ENCODE results near the gene LONRF2. TPM values are rescaled to one million over a fixed set of nuclear protein-coding genes. Genes with fewer than 3 reads are reported as not detected.

The LONRF2 gene
- total and polyA plus RNA-seq, 2 of the 13 experiments (the other 11 are each of a cell fraction or from before 2014, with no cell fraction given), result not detected

DNA sequence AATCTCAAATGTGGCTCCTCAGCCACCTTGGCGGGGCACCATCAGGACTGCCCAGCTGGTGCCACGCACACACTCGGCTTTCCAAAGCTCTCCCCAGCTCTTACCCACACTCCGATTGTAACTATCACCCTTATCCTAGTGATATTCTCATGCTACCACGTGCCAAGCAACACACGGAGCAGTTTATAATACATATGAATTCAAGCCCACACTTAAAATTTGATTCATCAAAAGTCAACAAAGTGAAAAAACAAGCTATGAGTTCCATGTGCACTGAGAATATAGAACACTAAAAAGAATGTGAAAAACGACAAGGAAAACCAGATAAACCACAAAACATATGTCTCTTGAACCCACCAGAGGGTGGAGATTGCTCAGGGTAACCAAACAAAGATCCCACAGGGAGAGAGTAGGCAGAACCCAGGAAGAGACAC is 31.6 kb downstream of the LONRF2 start:
- intact Hi-C loops (cut with micrococcal nuclease; ENCODE audit: unreplicated experiment), result no loop called here
- ChIA-PET CTCF (ENCODE audit: low intra/inter-chr PET ratio, low total read pairs) (no interaction called here), POLR2A (no interaction called here)
- H3K4me3 ChIP-seq (replicated peaks in 1 of 3; ENCODE audit: insufficient read depth in 1 of 3, low read depth in 2 of 3, low read length in 3 of 3), result no peak overlapping the region
- no peak for DNase-seq (ENCODE audit: low spot score)
- FAIRE-seq, result no peak
- H3K27ac ChIP-seq (ENCODE audit: extremely low read length, insufficient read depth, low read length), result no peak overlapping the region
- H3K9ac ChIP-seq (ENCODE audit: insufficient read depth, low read depth, low read length), result no peak overlapping the region
- H3K79me2 ChIP-seq (ENCODE audit: insufficient read depth, low read length), result no peaks in the 10 kb centered on the region
- no peaks in the 10 kb centered on the region for H4K20me1 ChIP-seq (ENCODE audit: insufficient read depth, low read length)
- 37% methylated on average over 7 of the region's 7 CpGs for WGBS (ENCODE audit: low lambda C conversion rate)
- peaks cover 10% of the 10 kb centered on the region for H3K4me1 ChIP-seq (ENCODE audit: insufficient read depth, low read length)
- no peak overlapping the region for H2AFZ ChIP-seq (ENCODE audit: low read length)
- H3K4me2 ChIP-seq (ENCODE audit: low read depth, low read length), result no peak overlapping the region
- in situ Hi-C loops (cut with HindIII; ENCODE audit: extremely low pct_ligation_motif_present, low pct_unique_long_range_greater_than_20kb), result no loop called here
- ATAC-seq, result no peak
- BruUV-seq (replicated peaks), result no TSS peak
- no peaks in the 10 kb centered on the region for H3K36me3 ChIP-seq (replicated peaks in 1 of 2; ENCODE audit: control insufficient read depth in 1 of 2, insufficient read depth in 2 of 2, low read length in 2 of 2)
- no peaks in the 10 kb centered on the region for H3K9me3 ChIP-seq (ENCODE audit: low read length)
- no peaks in the 10 kb centered on the region; a peak in 1 of 5 replicates for H3K27me3 ChIP-seq (ENCODE audit: control insufficient read depth in 1 of 2, insufficient read depth in 2 of 2, low read length in 2 of 2)
- TF ChIP-seq HES4 (CRISPR knock-in tag; IDR thresholded peaks at IDR 0.05; ENCODE audit: borderline replicate concordance) (no peak), ZNF382 (CRISPR knock-in tag; IDR thresholded peaks at IDR 0.05; ENCODE audit: borderline replicate concordance) (no peak), RARA (CRISPR knock-in tag; IDR thresholded peaks at IDR 0.05) (no peak), IKZF4 (CRISPR knock-in tag; IDR thresholded peaks at IDR 0.05; ENCODE audit: borderline replicate concordance, low read depth, not compliant biosample characterization) (no peak), NFE2 (CRISPR knock-in tag; IDR thresholded peaks at IDR 0.05) (no peak), NAIF1 (CRISPR knock-in tag; IDR thresholded peaks at IDR 0.05; ENCODE audit: borderline replicate concordance) (no peak), KLF9 (CRISPR knock-in tag; IDR thresholded peaks at IDR 0.05; ENCODE audit: low read depth) (no peak), PCBP2 (optimal IDR thresholded peaks at IDR 0.05; ENCODE audit: low read depth, low read length, poor library complexity, severe bottlenecking) (no peak), ZNF34 (CRISPR knock-in tag; IDR thresholded peaks at IDR 0.05; ENCODE audit: borderline replicate concordance) (no peak), MAF1 (CRISPR knock-in tag; IDR thresholded peaks at IDR 0.05; ENCODE audit: borderline replicate concordance) (no peak), ARID2 (CRISPR knock-in tag; IDR thresholded peaks at IDR 0.05; ENCODE audit: borderline replicate concordance) (no peak), ZKSCAN5 (CRISPR knock-in tag; IDR thresholded peaks at IDR 0.05) (no peak), RELA (CRISPR knock-in tag; IDR thresholded peaks at IDR 0.05) (no peak), ZNF292 (CRISPR knock-in tag; IDR thresholded peaks at IDR 0.05; ENCODE audit: borderline replicate concordance, low read depth) (no peak), ATM (IDR thresholded peaks at IDR 0.05; ENCODE audit: borderline replicate concordance) (no peak)
- TF ChIP-seq, protein P1, sequence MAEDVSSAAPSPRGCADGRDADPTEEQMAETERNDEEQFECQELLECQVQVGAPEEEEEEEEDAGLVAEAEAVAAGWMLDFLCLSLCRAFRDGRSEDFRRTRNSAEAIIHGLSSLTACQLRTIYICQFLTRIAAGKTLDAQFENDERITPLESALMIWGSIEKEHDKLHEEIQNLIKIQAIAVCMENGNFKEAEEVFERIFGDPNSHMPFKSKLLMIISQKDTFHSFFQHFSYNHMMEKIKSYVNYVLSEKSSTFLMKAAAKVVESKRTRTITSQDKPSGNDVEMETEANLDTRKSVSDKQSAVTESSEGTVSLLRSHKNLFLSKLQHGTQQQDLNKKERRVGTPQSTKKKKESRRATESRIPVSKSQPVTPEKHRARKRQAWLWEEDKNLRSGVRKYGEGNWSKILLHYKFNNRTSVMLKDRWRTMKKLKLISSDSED (CRISPR knock-in tag; IDR thresholded peaks at IDR 0.05), result no peak
- TF ChIP-seq, protein P2, sequence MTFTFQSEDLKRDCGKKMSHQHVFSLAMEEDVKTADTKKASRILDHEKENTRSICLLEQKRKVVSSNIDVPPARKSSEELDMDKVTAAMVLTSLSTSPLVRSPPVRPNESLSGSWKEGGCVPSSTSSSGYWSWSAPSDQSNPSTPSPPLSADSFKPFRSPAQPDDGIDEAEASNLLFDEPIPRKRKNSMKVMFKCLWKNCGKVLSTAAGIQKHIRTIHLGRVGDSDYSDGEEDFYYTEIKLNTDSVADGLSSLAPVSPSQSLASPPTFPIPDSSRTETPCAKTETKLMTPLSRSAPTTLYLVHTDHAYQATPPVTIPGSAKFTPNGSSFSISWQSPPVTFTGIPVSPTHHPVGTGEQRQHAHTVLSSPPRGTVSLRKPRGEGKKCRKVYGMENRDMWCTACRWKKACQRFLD (CRISPR knock-in tag; IDR thresholded peaks at IDR 0.05; ENCODE audit: borderline replicate concordance), result no peak
